Neural cell (in vitro differentiated cells): ENCODE results near the gene SMIM31. TPM values are rescaled to one million over a fixed set of nuclear protein-coding genes. Genes with fewer than 3 reads are reported as not detected.

Source experiments
- H2AFZ ChIP-seq: fragments of 200-600, 300-800 bp; sonication (generic), shearing (Covaris generic); 2 replicates; pipeline ENCODE4 v1.6.0; 2014; ENCODE audit warnings: low read depth, mild to moderate bottlenecking, antibody characterized with exemption, low read length, moderate library complexity
- H3F3A ChIP-seq: fragments of 200-600 bp; shearing (Covaris generic); 2 replicates; pipeline ENCODE4 v1.6.1; 2016; ENCODE audit warnings: mild to moderate bottlenecking, moderate library complexity, mixed read lengths, antibody characterized with exemption, low read length; ENCODE audit not compliant: insufficient read depth, poor library complexity, severe bottlenecking
- H3K27ac ChIP-seq: fragments of 200-600, 300-800 bp; sonication (generic), shearing (Covaris generic); 2 replicates; pipeline ENCODE4 v1.5.1; 2014; ENCODE audit warnings: mild to moderate bottlenecking, low read length, moderate library complexity
- H3K27me3 ChIP-seq: fragments of 300-800, 200-600 bp; sonication (generic), shearing (Covaris generic); 2 replicates; pipeline ENCODE4 v1.6.0; 2014; ENCODE audit warnings: mild to moderate bottlenecking, low read depth, low read length, moderate library complexity; ENCODE audit not compliant: insufficient read depth
- H3K36me3 ChIP-seq: fragments of 300-800, 200-600 bp; sonication (generic), shearing (Covaris generic); 2 replicates; pipeline ENCODE4 v1.5.1; 2014; ENCODE audit warnings: mild to moderate bottlenecking, antibody characterized with exemption, low read length, moderate library complexity; ENCODE audit not compliant: insufficient read depth
- H3K4me2 ChIP-seq: fragments of 300-800, 200-600 bp; sonication (generic), shearing (Covaris generic); 2 replicates; pipeline ENCODE4 v1.6.0; 2014; ENCODE audit warnings: mild to moderate bottlenecking, low read length
- H3K4me3 ChIP-seq: fragments of 300-800, 200-600 bp; sonication (generic), shearing (Covaris generic); 2 replicates; pipeline ENCODE4 v1.5.1; 2014; ENCODE audit warnings: mild to moderate bottlenecking, low read length, moderate library complexity
- H3K79me2 ChIP-seq: fragments of 200-600 bp; shearing (Covaris generic); replicated peaks from 2 replicates; pipeline ENCODE4 v1.6.0; 2014; ENCODE audit warnings: mild to moderate bottlenecking, low read length, moderate library complexity; ENCODE audit not compliant: insufficient read depth
- H3K9ac ChIP-seq: fragments of 300-800, 200-600 bp; sonication (generic), shearing (Covaris generic); 2 replicates; pipeline ENCODE4 v1.6.1; 2016; ENCODE audit warnings: mild to moderate bottlenecking, low read length, mixed read lengths
- H3K9me2 ChIP-seq: fragments of 200-600 bp; shearing (Covaris generic); 2 replicates; pipeline ENCODE4 v1.6.1; 2016; ENCODE audit warnings: mild to moderate bottlenecking, low read length, mixed read lengths; ENCODE audit not compliant: insufficient read depth
- H3K9me3 ChIP-seq: fragments of 200-600, 300-800 bp; sonication (generic), shearing (Covaris generic); 2 replicates; pipeline ENCODE4 v1.6.1; 2016; ENCODE audit warnings: mild to moderate bottlenecking, mixed run types, low read length, moderate library complexity, mixed read lengths
- H4K20me1 ChIP-seq: fragments of 200-600 bp; shearing (Covaris generic); 2 replicates; pipeline ENCODE4 v1.6.1; 2016; ENCODE audit warnings: mild to moderate bottlenecking, mixed run types; ENCODE audit not compliant: insufficient read depth
- EZH2 ChIP-seq: fragments of 200-600, 300-800 bp; shearing (Covaris generic), sonication (generic); IDR thresholded peaks from 2 replicates; pipeline ENCODE4 v1.6.1; 2014; ENCODE audit warnings: antibody characterized with exemption, low read length, borderline replicate concordance, mild to moderate bottlenecking; ENCODE audit not compliant: insufficient read depth, poor library complexity, severe bottlenecking
- MXI1 ChIP-seq: fragments of 450-650 bp; conservative IDR thresholded peaks from 2 replicates; pipeline ENCODE4 v1.6.1; 2014; ENCODE audit warnings: antibody characterized with exemption, mild to moderate bottlenecking; ENCODE audit not compliant: poor library complexity, severe bottlenecking
- POLR2AphosphoS5 ChIP-seq: IDR thresholded peaks from 2 replicates; pipeline ENCODE4 v1.6.1; 2012
- RAD21 ChIP-seq: fragments of 450-650 bp; conservative IDR thresholded peaks from 2 replicates; pipeline ENCODE4 v1.6.1; 2014; ENCODE audit warnings: antibody characterized with exemption, mild to moderate bottlenecking, moderate library complexity
- SMC3 ChIP-seq: fragments of 450-650 bp; conservative IDR thresholded peaks from 2 replicates; pipeline ENCODE4 v1.6.1; 2014; ENCODE audit warnings: antibody characterized with exemption, mild to moderate bottlenecking, moderate library complexity; ENCODE audit not compliant: poor library complexity
- polyA plus RNA-seq: library from polyadenylated mRNA; depleted of rRNA; stranded (reverse); fragments of >200 nt; gene quantifications from 2 replicates; pipeline ENCODE4 v1.2.3, GENCODE V29; 2014
- TF ChIP-seq, protein P1 (sequence below): IDR thresholded peaks from 2 replicates; pipeline ENCODE4 v1.6.1; 2012; ENCODE audit warnings: borderline replicate concordance
- TF ChIP-seq, protein P2 (sequence below): fragments of 450-650 bp; IDR thresholded peaks from 2 replicates; pipeline ENCODE4 v1.5.1; 2014; ENCODE audit warnings: antibody characterized with exemption, mild to moderate bottlenecking, moderate library complexity; ENCODE audit not compliant: poor library complexity, severe bottlenecking

Gene SMIM31
- polyA plus RNA-seq, 1 donor from 2014 or later = not detected

DNA sequence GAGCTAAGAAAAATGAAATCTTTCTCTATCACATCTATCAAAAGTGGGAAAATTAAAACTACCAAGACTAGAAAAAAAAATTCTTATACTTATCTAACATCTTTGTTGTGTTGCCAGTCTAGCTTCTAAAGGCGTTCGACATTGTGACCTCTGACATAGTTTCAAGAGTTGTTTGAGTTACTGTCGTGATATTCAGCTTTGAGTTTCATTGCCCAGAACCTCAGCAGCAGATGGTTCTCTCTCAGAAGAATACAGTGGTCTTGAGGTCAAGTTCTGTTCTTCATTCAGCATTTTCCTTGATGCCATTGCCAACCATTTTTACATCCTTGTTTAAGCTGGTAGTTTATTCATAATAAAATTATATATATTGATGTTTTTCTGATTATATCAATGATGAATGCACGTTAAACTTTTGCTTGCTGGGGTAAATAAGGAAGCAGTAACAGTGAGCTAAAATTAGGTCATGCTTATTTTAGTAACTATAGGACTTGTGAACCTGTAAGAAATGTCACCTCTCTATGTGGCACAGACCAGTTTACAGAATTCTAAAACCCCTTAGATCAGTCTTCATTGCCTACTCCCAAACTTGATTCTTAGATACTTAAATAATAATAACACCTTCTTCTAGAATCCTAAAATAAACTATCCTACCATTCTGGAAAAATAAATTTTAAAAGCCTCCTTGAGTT, 23.1 kb upstream of the SMIM31 start:
- Histone ChIP-seq H3K4me3 (no peak overlapping the region), H3K27me3 (no peaks in the 10 kb centered on the region), H3K27ac (no peak overlapping the region), H3K9ac (no peak overlapping the region), H3F3A (no peaks in the 10 kb centered on the region), H4K20me1 (no peaks in the 10 kb centered on the region), H2AFZ (no peak overlapping the region), H3K9me3 (no peaks in the 10 kb centered on the region), H3K79me2 (no peaks in the 10 kb centered on the region), H3K9me2 (no peaks in the 10 kb centered on the region), H3K4me2 (no peak overlapping the region), H3K36me3 (no peaks in the 10 kb centered on the region)
- TF ChIP-seq, protein P1, sequence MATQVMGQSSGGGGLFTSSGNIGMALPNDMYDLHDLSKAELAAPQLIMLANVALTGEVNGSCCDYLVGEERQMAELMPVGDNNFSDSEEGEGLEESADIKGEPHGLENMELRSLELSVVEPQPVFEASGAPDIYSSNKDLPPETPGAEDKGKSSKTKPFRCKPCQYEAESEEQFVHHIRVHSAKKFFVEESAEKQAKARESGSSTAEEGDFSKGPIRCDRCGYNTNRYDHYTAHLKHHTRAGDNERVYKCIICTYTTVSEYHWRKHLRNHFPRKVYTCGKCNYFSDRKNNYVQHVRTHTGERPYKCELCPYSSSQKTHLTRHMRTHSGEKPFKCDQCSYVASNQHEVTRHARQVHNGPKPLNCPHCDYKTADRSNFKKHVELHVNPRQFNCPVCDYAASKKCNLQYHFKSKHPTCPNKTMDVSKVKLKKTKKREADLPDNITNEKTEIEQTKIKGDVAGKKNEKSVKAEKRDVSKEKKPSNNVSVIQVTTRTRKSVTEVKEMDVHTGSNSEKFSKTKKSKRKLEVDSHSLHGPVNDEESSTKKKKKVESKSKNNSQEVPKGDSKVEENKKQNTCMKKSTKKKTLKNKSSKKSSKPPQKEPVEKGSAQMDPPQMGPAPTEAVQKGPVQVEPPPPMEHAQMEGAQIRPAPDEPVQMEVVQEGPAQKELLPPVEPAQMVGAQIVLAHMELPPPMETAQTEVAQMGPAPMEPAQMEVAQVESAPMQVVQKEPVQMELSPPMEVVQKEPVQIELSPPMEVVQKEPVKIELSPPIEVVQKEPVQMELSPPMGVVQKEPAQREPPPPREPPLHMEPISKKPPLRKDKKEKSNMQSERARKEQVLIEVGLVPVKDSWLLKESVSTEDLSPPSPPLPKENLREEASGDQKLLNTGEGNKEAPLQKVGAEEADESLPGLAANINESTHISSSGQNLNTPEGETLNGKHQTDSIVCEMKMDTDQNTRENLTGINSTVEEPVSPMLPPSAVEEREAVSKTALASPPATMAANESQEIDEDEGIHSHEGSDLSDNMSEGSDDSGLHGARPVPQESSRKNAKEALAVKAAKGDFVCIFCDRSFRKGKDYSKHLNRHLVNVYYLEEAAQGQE = no peak

DNA sequence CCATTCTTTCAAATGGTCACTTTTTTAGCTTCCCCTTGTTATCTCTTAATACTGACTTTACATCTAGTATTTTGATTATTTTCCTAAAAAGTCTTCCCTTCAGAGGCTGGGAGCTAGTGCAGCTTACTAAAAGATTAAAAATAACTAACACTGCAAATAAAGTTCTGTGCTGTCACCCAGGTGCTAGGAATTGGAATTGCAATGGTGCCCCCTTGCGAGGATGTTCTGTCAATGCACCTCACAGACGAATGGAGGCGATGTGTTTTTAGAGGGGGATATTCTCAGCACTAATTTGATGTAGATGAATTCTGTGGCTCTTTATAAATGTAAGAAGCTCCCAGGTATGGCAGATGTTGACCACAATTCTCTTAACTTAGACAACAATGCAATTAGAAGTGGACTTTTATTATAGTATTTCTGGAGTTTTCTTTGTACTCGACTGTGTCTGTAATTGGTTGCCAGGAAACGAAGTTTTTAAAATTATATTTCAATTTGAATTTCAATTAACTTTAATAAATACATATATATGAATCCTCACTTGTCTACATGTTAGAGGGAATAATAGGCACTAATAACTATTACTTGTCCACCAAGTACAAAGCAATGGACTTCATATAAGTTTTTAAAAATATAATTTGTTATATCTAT, 22.0 kb upstream of the SMIM31 start:
- Histone ChIP-seq H3F3A (no peaks in the 10 kb centered on the region), H3K9ac (no peak overlapping the region), H3K4me3 (no peak overlapping the region), H4K20me1 (no peaks in the 10 kb centered on the region), H3K27me3 (no peaks in the 10 kb centered on the region), H3K9me3 (no peaks in the 10 kb centered on the region), H3K79me2 (no peaks in the 10 kb centered on the region), H3K4me2 (no peak overlapping the region), H3K36me3 (no peaks in the 10 kb centered on the region), H3K27ac (no peak overlapping the region), H2AFZ (no peak overlapping the region), H3K9me2 (no peaks in the 10 kb centered on the region)
- TF ChIP-seq EZH2 (no peak), RAD21 (peak; percentile 96), MXI1 (no peak), SMC3 (peak; percentile 96)
- TF ChIP-seq, protein P2, sequence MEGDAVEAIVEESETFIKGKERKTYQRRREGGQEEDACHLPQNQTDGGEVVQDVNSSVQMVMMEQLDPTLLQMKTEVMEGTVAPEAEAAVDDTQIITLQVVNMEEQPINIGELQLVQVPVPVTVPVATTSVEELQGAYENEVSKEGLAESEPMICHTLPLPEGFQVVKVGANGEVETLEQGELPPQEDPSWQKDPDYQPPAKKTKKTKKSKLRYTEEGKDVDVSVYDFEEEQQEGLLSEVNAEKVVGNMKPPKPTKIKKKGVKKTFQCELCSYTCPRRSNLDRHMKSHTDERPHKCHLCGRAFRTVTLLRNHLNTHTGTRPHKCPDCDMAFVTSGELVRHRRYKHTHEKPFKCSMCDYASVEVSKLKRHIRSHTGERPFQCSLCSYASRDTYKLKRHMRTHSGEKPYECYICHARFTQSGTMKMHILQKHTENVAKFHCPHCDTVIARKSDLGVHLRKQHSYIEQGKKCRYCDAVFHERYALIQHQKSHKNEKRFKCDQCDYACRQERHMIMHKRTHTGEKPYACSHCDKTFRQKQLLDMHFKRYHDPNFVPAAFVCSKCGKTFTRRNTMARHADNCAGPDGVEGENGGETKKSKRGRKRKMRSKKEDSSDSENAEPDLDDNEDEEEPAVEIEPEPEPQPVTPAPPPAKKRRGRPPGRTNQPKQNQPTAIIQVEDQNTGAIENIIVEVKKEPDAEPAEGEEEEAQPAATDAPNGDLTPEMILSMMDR = peak; percentile 91

DNA sequence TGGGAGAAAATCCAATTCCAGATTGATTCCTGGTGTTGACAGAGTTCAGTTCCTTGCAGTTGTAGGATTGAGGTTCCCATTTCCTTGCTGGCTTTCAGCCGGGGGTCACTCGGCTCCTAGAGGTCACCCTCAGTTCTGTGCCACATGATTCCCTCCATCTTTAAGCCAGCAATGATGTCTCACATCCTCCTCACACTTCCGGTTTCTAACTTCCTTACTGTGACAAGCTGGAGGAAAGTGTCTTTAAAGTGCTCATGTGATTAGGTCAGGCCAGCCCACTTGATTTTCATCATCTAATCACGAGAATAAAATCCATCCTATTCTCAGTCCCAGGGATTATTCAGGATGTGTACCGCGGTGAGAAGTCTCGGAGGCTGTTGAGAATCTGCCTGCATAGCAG, 19.4 kb upstream of the SMIM31 start:
- Histone ChIP-seq H2AFZ (no peak overlapping the region), H3K4me3 (no peak overlapping the region), H3K36me3 (no peaks in the 10 kb centered on the region), H4K20me1 (no peaks in the 10 kb centered on the region), H3K27ac (no peak overlapping the region), H3K9me2 (no peaks in the 10 kb centered on the region), H3K79me2 (no peaks in the 10 kb centered on the region), H3K9me3 (no peaks in the 10 kb centered on the region), H3F3A (no peaks in the 10 kb centered on the region), H3K27me3 (no peaks in the 10 kb centered on the region), H3K4me2 (no peak overlapping the region), H3K9ac (no peak overlapping the region)
- no peak for TF ChIP-seq SMC3
- TF ChIP-seq POLR2AphosphoS5 = no peak
